ENCODE results near the gene FXYD5. TPM values are rescaled to one million over a fixed set of nuclear protein-coding genes. Genes with fewer than 3 reads are reported as not detected.

Gene FXYD5
- total RNA-seq, 3 donors from 2014 or later: 52.4 to 56.7 (median 56.2) TPM

DNA sequence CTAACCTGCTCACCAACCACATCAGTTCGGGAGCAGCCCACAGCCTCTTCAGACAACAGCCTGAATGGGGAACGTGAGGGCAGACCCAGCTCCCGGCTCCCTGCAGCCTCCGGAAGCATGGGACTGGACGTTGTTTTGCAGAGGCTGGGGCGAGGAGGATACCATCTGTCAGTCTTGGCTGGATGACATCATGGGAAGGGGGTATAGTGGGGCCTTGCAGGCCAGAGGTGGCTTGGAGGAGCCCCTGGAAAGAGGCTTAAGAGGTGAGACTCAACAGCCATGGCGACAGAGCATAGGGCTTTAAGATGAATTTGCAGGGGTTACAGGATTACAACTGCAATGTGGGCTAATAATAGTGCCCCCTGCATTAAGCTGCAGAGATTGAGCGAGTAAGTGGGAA is 37.4 kb upstream of the FXYD5 start:
- no peak for DNase-seq (ENCODE audit: low spot score in 2 of 2)
- no peaks in the 10 kb centered on the region for H3K9me3 ChIP-seq
- H3K4me3 ChIP-seq: peak overlapping the region in 2 of 3 donors; percentile 60 to 75
- peaks cover 0 to 8% of the 10 kb centered on the region in 2 donors for H3K4me1 ChIP-seq
- H3K27me3 ChIP-seq: no peaks in the 10 kb centered on the region
- intact Hi-C loops (cut with DNase I; ENCODE audit: low total_unique reads): no loop called here
- H3K27ac ChIP-seq: peak overlapping the region; percentile 91
- no peaks in the 10 kb centered on the region for H3K36me3 ChIP-seq
- TF ChIP-seq POLR2A (IDR thresholded peaks at IDR 0.05) (no peak), CTCF (IDR thresholded peaks at IDR 0.05) (no peak), POLR2AphosphoS5 (IDR thresholded peaks at IDR 0.05) (no peak)

- no peaks in the 10 kb centered on the region for H3K27me3 ChIP-seq
- H3K4me1 ChIP-seq: peaks cover 0 to 13% of the 10 kb centered on the region in 2 donors
- intact Hi-C loops (cut with DNase I; ENCODE audit: low total_unique reads): no loop called here
- H3K4me3 ChIP-seq: peak overlapping the region in 2 of 3 donors; percentile 60 to 75
- no peak for DNase-seq (ENCODE audit: low spot score in 2 of 2)
- peak overlapping the region; percentile 62 to 91 for H3K27ac ChIP-seq
- no peak for TF ChIP-seq POLR2A (IDR thresholded peaks at IDR 0.05)
- no peak for TF ChIP-seq CTCF (IDR thresholded peaks at IDR 0.05)
- TF ChIP-seq POLR2AphosphoS5 (IDR thresholded peaks at IDR 0.05): no peak
- H3K9me3 ChIP-seq: no peaks in the 10 kb centered on the region
- no peaks in the 10 kb centered on the region for H3K36me3 ChIP-seq
These were observed 36.7 kb upstream of the FXYD5 start for GRCh38 chr19:35117799-35118198.

GRCh38 chr19:35118268-35119020 is 36.1 kb upstream of the FXYD5 start:
- Histone ChIP-seq H3K27me3 (no peaks in the 10 kb centered on the region), H3K36me3 (no peaks in the 10 kb centered on the region), H3K4me1 (peaks cover under 1 to 18% of the 10 kb centered on the region in 2 donors), H3K9me3 (no peaks in the 10 kb centered on the region), H3K27ac (peak overlapping the region; percentile 84 to 86), H3K4me3 (peak overlapping the region in 2 of 3 donors; percentile 60 to 75)
- intact Hi-C loops (cut with DNase I; ENCODE audit: low total_unique reads): no loop called here
- no peak for DNase-seq (ENCODE audit: low spot score in 2 of 2)
- TF ChIP-seq POLR2A (IDR thresholded peaks at IDR 0.05) (no peak), POLR2AphosphoS5 (IDR thresholded peaks at IDR 0.05) (no peak), CTCF (IDR thresholded peaks at IDR 0.05) (no peak)

DNA sequence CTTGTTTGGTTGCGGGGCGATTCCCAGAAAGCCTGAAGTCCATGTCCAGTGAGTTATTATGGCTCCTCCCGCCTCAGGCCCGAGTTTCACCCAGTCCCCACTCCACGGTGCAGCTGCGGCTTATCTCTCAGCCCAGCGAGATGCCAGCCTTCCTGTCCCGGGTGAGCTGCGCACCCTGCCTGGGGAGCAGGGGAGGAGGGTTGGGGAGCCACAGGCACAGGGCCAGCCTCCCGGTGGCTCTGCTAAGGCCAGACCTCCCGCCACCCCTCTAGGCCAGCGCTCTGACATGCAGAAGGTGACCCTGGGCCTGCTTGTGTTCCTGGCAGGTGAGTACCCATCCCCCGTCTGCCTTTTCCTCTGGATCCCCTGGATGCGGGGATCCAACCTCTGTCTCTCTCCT is 35.4 kb upstream of the FXYD5 start:
- Histone ChIP-seq H3K9me3 (no peaks in the 10 kb centered on the region), H3K4me3 (peak overlapping the region in 2 of 3 donors; percentile 60 to 75), H3K36me3 (no peaks in the 10 kb centered on the region), H3K4me1 (peaks cover 3 to 25% of the 10 kb centered on the region in 2 donors), H3K27ac (peak overlapping the region; percentile 84 to 86), H3K27me3 (no peaks in the 10 kb centered on the region)
- no peak for TF ChIP-seq POLR2AphosphoS5 (IDR thresholded peaks at IDR 0.05)
- TF ChIP-seq CTCF (IDR thresholded peaks at IDR 0.05): no peak
- TF ChIP-seq POLR2A (IDR thresholded peaks at IDR 0.05): no peak
- intact Hi-C loops (cut with DNase I; ENCODE audit: low total_unique reads): no loop called here
- DNase-seq (ENCODE audit: low spot score in 2 of 2): no peak

- intact Hi-C loops (cut with DNase I; ENCODE audit: low total_unique reads): no loop called here
- H3K27me3 ChIP-seq: no peaks in the 10 kb centered on the region
- peak overlapping the region; percentile 86 to 90 for H3K27ac ChIP-seq
- H3K4me3 ChIP-seq: peak overlapping the region in 2 of 3 donors; percentile 60 to 75
- no peaks in the 10 kb centered on the region for H3K36me3 ChIP-seq
- TF ChIP-seq CTCF (IDR thresholded peaks at IDR 0.05) (no peak), POLR2AphosphoS5 (IDR thresholded peaks at IDR 0.05) (no peak), POLR2A (IDR thresholded peaks at IDR 0.05) (no peak)
- no peaks in the 10 kb centered on the region for H3K9me3 ChIP-seq
- DNase-seq (ENCODE audit: low spot score in 2 of 2): no peak
- H3K4me1 ChIP-seq: peaks cover 3 to 28% of the 10 kb centered on the region in 2 donors
These were observed 34.9 kb upstream of the FXYD5 start for GRCh38 chr19:35119578-35120155.
